Stimulated activated CD4-positive, alpha-beta T cell treated with anti-CD3 and anti-CD28 coated beads, Interleukin-4, amount 100 ng/mL, for 4 hours (primary cell): Measurements from ENCODE around the gene SPTB.
"Not testable (repeated sequence)": the region's sequence is repeated elsewhere in the genome, so short reads cannot be mapped to it uniquely, and the experiment has no call there.

Source experiments
- DNase-seq, 2 experiments: peaks; one replicate each; pipeline ENCODE4 v3.0.0-alpha.2; 2020

SPTB gene

DNA sequence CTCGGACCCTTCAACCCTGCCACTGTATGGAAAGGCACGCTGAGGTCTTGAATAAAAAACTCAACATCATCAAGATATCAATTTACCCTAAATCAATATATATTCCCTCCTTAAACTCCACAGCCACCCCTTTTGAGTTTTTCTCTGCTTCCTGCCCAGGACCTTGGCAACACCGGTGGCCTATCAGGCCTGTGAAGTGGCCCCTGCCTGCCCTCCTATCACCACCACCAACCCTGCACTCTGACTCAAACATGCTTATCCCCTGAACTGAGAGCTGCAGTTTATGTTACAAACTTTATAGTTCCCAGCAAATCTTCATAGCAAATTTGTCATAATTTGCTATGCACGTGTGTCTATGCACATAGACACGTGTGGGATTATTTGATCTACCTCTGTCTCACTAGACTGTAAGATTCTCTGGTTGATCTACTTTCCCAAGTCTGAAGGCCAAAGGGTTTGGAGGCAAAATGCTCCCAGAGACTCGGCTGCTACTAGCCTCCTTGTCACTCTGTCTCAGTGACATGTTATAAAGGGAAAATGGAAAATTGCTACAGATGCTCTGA lies 63.4 kb downstream of the SPTB start:
- no peak for DNase-seq

DNA sequence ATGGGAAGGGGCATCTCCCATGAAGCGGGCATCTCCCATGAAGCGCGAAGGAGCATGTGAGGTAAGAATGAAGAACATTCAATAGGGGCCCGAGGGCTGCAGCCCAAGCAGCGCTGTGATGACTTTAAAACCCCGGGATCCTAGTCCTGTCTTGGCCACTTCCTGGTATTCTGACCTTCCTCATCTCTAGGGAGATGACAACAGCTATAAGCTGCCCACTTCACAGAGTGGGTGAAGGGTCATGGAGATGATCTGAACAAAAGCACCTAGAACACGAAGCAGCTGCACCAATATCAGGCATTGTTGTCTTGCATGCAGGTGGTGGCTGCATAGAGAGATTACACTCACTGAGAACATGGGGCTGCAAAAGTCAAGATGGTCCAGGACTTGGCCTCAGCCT lies 64.5 kb downstream of the SPTB start:
- DNase-seq, result no peak

DNA sequence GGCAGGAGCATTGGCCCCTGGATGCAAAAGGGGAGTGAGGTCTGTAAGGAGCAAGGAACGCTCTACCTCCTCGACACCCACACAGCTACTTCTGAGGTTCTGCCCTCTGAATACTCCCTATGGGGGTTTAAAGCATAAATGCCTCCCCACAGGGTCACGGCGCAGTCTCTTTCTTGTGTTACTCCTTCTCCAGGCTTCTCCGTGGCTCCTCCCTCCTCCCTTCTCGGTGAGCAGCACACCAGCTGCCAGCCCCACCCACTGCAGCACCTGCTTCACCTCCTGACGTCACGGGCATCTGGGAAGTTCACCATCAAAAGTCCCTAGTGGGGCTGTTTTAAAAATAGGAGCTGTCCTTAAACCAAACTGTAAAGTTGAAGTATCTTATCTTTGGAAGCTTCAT lies 67.3 kb downstream of the SPTB start:
- DNase-seq, result peak; percentile 14 to 53

DNA sequence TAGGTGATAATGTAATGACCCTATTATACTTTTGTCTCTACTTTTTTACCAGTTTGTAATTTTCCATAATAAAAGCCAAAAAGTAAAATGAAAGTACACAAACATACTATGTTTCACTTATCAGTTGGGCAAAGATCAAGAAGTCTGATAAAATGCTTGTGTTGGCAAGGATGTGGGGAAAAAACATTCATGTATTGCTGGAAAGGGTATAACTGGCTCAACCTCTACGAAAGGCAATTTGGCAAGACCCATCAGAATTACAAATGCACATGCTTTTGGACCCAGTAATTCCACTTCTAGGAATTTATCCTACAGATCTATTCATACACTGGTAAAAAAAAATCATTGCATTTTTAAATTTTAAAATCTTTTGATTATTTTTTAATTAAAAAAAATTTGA lies 68.0 kb downstream of the SPTB start:
- no peak for DNase-seq

DNA sequence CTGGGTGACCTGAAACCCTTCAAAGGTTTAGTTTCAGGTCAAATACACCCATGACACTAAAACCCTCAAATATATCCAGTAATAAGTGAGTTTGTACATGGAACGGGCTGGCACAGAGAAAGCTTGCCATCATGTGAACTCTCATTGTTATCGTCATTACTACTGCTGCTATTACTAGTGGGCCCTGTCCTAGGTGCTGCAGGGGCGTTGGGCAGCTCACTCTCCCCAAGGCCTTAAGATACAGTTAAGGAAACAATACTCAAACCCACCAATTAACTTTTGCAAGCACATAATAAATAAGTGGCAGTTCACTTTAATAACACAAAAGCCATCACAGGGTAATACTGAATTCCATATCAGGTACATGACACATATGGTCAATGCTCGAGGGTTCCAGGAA lies 71.3 kb downstream of the SPTB start:
- DNase-seq, result no peak

DNA sequence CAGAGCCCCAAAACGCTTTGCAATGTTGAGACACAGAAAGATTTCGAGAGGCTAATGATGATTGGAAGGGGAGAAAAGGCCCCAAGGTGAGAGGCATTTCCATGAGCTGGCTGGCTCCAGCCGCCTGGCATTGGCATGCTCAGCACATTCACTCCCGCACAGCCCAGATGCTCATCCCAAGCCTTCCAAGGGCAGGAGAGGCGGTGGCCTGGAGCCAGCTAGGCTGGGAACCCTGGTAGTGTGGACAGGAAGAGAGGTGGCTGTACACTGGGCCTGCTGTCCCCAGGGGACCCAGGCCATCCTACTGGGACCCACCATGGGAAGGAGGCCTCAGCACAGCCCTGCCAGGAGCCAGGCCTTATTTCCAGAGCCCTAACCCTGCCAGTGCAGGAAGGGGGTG lies 72.2 kb downstream of the SPTB start:
- DNase-seq, result no peak

DNA sequence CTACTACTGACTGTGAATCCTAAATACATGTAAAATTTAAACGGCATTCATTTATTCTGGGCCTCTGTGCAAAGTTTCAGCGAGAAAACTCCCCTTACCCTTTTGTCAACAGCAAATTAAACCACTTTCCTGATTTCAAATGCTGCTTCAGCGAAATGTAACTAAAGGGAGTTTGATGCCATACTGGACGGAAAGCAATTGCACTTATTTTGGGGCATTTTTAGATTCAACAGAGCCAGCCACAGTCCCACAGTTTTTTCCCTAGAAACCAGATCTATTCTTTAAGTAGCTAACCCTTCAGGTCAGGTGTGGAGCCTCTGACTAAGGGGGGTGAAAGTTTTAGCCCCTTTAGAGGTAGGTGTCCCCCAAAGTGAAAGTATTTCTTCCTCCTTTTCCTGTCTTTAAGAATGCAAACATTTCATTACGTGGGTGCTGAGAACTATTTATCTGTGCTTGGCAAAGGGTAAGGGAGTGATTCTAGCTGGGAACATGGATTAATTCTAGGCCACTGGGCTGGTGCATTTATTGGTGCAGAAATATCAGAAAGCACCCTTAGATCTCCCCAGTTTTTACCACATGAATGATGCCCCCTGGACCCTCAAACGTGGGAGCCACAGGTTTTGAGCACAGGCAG lies 72.7 kb downstream of the SPTB start:
- DNase-seq, result no peak

DNA sequence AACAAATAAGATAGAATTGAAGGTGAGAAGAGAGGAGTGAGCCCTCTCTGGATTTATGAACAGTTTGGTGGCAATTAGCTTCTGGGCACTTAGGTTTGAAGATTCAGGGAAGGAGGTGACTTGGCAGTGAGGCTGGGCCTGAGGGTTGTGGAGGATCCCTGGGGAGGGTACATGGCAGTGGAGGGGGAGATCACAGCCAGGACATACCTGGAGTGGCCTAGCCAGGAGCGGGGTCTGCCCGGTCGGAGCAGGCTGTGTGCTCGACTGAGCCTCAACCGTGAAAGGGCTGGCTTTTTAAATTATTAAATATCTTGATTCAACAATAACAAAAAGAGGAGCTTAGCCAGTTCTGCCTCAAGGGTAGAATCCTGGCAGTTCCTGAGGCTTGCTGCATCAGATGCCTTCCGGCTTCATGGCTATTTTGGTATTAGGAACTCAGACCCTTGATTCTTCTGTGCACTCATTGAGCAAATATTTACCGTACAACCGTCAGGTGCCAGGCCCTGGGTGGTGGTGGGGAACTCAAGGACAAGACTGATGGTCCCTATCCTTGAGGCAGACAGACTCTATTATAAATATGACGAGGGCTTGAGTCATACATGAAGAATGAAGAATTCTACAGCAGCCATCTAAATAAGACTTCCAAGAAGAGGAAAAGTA lies 73.4 kb downstream of the SPTB start:
- no peak for DNase-seq

DNA sequence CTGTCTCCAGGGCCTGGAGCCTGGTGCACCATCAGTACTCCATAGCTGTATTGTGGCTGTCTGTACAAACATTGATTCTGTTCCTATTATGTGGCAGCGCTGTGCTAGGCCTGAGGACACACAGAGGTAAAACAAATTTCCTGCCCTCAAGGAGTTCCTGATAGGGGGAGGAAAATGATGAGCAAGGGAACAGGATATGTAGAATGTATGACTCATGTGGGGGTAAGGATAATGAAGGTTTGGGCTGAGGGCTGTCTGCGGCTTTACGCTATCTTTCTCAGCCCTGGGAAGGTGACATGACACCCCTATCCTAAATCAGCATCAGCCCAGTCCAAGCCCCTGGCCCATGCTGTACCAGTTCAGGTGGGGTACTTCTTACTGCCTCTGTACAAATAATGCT lies 74.1 kb downstream of the SPTB start:
- DNase-seq, result not testable (repeated sequence)

DNA sequence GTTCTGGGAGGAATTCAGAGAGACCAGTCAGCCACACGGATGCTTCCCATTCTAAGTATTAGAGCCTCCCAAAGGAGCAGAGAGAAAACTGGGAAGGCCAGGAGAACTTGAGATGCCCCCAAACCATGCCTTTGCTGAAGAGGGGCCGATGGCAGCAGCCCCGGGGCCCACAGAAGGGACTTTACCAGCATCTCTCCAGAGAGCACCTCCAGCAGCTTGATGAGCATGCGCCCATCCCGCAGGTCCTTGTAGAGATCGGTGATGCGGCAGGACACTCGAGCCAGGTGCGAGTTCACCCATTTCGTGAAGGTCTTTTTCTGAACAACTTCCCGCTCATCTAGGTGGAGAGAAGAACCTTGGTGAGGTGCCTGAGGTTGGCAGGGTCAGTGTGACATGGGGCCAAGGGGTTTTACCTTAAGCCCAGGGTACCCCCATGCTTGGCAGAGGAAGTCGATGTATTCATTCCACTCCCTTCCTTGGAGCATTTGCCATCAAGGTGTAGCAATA lies 74.9 kb downstream of the SPTB start:
- DNase-seq, result no peak

DNA sequence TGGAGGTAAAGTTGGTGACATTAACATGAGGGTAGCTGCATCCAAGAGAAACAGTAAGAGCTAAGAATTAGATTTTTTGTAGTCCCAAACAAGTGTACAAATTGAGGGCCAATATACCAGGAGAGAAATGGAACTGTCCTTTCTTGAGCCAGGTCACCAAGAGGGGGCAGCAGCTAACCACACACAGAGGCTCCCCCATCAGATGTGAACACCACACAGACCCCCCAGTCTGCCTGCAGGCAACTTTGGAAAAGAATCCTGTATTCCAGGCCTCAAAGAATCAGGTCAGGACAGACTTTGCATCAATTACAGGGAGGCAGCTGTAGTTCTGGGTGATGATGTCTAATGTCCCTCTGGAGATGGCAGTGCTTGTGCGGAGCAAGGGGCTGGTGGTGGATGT lies 77.9 kb downstream of the SPTB start:
- no peak for DNase-seq

DNA sequence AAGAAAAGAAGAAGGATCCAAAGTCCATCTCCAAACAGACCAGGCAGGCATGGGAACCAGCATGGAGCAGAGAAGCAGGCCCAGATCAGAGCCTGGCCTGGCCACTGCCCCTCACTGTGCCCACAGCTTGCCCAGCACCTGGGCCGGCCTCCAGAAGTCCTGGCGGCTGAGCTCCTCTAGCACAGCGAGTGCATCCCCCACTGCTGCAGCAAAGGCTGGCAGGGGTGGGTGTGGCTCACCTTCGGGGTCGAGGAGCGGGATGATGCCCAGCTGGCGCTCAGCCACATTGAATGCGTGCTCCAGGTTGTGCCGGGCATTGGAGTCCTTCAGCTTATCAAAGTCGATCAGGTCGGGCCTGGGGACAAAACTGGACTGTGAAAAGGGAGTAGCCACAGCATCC lies 78.7 kb downstream of the SPTB start:
- no peak for DNase-seq

DNA sequence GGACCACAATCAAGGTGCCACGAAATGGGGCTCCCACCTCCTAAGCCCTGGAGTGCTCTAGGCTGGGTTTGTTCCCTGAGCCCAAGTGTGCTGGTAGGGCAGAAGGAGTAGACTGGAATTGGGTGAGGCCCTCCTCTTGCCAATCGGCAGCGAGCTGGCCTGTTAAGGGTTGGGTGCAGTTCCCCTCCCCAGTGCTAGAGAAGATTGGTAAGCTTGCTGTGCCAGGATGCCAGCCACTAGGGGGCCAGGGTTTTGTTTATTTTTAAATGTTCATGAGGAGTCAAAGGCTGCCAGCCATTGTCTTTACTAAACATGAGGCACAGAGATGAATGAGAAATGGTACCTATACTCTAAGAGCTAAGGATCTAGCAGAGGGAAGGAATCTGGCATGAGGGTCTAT lies 79.7 kb downstream of the SPTB start:
- DNase-seq, result no peak

DNA sequence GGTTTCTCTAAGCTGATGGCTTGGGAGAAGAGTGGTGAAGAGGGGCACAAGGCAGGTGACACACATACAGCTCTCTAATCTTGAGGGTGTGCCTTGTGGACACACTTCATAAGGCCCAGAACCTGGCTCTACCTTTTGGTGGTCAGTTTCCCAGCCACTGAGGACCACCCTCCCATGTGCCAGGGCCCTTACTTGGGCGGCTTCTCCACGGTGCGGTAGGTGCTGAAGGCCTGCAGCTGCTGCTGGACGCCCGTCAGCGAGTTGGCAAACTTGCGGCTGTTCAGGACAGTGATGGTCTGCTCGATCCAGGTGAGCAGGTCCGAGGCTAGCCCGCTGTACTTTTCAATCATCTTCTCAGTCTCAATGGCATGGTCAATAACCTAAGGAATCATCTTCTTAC lies 80.2 kb downstream of the SPTB start:
- DNase-seq, result no peak

DNA sequence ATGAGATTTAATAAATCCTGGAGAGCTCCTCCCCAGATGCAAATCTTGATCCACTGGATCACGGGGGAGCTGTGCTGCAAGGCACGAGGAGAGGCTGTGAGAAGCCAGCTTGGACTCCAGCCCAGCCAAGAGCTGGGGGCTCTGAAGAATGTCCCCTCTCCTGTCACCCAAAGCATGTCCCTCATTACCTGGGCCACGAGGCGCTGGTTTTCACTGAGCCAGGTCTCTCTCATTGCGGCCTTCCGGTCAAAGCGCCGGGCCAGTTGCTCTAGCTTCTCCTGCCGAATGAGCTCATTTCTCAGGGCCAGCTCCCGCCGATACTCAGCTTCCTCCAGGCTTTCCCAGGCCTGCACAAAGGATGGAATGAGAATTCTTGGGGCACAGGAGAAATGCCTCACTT lies 83.3 kb downstream of the SPTB start:
- no peak for DNase-seq

DNA sequence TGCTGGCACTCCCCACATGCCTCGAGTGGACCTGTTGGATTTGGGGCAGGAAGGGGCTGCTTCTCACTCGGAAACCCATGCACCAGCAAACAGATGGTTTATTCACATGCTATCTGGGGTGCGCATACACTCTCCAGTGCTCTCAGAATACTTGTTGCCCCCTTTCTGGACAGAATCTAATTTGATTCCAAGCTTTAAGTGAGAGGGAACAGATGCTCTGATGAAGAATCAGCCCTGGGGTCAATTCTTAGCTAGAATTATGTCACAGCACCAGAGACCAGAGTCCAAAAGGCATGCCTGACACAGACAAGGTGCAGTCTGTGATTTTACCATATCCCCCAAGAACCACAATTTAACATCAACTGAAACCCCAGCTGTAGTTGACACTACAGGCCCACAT lies 83.8 kb downstream of the SPTB start:
- no peak for DNase-seq

DNA sequence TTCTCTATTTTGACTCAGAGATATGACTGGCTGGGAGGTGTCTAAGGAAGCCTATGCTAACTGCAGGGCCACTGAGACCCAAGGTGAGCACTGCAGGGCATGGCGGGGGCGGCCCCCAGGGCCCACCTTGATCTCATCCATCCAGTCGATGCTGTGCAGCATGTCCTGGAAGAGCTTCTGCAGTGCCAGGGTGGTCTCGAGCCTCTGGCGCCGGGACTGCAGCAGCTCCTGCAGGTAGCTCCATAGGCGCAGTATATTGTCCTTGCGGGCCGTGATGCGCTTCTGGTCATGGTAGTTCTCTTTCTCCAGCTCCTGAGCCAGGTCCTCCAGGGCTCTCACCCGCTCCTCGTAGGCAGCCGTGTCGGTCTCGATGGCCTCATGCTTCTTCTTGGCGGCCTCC lies 84.5 kb downstream of the SPTB start:
- no peak for DNase-seq

DNA sequence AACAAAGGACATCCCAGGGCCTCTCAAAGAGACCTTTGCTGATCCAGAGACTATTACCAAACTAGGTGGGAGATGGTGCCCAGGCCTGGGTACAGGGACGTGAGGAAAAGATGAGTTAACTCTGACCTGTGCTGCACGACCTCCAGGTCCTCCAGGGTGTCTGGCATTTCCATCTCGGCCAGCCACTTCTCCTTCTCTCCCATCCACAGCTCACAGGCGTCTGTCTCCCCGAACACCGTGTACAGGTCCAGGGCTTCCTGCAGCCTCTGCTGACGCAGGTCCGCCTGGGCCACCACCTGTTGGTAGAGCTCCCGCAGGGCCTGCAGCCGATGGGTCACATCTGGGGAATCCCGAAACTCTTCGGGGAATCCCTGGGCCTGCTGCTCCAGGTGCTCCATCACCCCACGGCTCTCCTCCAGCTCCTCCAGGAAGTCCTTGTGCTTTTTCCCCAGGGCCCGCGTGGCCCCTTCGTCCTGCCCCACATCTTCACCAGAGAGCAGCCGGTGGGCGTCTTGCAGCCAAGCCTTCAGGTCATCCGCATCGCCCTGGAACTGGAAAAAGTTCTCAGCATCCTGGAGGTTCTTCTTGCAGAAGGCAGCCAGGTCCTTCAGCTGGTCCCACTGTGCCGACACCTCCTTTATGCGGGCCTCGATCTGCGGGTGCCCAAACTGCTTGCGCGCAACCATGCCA lies 86.7 kb downstream of the SPTB start:
- DNase-seq, result no peak

DNA sequence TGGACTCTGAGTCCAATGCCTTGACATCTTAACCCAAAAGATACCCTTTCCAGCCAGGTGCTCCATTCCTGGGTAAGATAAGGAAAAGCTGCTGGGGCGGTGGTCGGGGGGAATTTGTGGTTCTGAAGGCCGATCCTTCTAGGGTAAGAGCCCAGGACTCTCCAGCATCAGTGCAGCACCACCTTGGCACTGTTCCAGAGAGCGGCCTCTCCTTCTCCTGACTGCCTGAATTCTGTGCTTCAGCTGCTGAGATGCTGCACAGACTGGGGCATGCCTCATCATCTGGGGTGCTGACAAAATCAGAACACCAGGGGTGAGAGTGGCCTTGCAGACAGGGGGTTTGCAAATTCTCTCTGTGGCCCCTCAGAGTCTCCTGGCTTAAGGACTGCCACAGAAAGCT lies 87.5 kb downstream of the SPTB start:
- DNase-seq, result no peak

DNA sequence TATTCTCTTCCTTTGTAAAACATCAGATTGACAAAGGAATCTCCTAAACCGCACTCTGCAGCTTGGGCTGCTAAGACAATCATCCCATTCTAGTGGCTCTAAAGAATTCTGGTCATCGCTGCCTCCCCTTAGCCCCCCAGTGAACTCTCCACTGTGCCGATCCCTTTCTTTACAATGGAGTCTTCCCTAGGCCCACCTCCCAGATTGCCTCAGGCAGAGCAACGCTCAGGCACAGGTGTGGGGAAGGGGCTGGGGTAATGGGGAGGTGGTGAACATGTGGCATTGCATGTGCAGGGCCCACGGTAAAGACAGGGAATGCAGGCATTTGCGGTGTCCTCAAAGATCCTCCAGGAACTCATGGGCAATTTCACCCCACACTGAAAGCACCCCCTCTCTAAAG lies 89.2 kb downstream of the SPTB start:
- DNase-seq, result no peak

DNA sequence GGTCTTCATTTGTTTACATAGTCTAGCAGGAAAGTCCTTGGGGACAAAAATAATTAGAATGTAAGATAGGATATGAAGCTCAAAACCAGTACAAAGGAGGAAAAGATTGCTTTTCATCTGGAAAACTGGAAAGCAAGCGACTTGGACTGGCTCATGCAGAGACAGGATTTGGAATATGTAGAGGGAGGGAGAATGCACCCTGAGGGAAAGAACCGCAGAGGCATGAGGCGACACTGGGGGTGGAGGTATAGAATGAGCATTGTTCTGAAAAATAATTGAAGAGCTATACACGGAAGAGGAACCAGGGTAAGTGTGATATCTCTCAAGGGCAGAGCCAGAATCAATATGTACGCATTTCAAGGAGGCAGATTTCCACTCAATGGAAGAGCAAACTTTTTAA lies 90.0 kb downstream of the SPTB start:
- DNase-seq, result no peak

DNA sequence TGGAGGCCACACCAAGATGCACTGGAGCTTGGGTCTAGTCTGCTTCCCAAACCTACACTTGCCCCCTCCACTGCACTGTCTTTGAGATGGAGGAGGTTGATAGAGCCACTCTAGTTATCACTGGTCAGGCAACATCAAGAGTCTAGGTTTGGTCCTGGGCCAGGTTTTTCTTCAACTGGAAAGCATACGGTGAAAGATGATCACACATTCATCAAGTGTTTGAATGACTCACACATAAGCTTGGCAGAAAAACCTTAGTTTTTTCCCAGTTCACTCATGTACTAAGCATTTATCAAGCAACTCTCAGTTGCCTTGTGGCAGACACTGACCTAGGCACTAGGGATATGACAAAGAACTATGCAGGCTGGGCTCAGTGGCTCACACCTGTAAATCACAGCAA lies 91.0 kb downstream of the SPTB start:
- DNase-seq, result no peak

DNA sequence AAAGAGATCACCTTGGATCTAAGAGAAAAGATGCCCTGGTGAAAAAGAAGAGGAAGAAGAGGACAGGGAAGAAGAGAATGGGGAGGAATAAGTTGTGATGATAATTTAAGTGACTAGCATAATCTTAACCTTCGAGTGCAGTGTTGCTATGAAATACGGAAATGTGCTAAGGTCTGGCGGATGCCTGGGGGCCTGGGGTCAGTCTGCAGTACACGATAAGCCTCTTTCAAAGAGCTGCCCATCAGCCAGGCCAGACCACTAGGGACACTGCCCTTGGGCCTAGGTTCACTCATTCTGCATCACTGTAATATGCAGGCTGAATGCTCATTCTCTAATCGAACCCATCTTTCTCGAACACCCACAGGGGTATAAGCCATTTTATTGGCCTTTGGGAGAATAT lies 92.1 kb downstream of the SPTB start:
- no peak for DNase-seq
